Heart left ventricle (tissue), 13 donors: ENCODE results near the gene PHC3.

ENCODE experiments used
- POLR2A ChIP-seq, 2 donors: fragments of 450-650 bp; IDR thresholded peaks; one replicate each; pipeline ENCODE4 v1.6.1; 2017; ENCODE audit warnings: antibody characterized with exemption in 2 of 2, mild to moderate bottlenecking in 2 of 2, moderate library complexity in 2 of 2
- TF ChIP-seq, protein P1 (sequence below), 12 donors: fragments of 200-600 bp; sonication (generic) in 4 of 12; IDR thresholded peaks; one replicate each; pipeline versions ENCODE4 v1.5.0 to v1.8.0; 2018 to 2022; ENCODE audit warnings: antibody characterized with exemption in 12 of 12, mild to moderate bottlenecking in 5 of 12
- donor health status: ischemic (EF 13 %, LVEDD 7.1; RV severe dilation, severe dysfunction).
- donor health status: DM: no; HTN: yes; CAD: no.
- donor health status: DM: no; HTN: no; CAD: no.
- donor health status: ischemic (EF 25% LVEDD 6.9; RV normal size, moderate dysfunction).
- donor health status: ischemic (EF 25% LVEDD 5.7; RV mildly dilated, moderate dysfunction).
- donor health status: ischemic (EF 35%, LVEDD 5.7; RV mildly dilated, moderate dysfunction).
- donor health status: nonischemic (EF 11% LVEDD 7.7; RV severe dilation, severe dysfunction).
- donor health status: DM: yes; HTN: yes; CAD: no.
- donor health status: PGD.
- donor health status: ischemic (EF 29% LVEDD 5.4; RV normal size, mild dysfunction).
- donor health status: nonischemic (EF 23%, LVEDD 6.1; RV moderate dilation, normal function).

DNA sequence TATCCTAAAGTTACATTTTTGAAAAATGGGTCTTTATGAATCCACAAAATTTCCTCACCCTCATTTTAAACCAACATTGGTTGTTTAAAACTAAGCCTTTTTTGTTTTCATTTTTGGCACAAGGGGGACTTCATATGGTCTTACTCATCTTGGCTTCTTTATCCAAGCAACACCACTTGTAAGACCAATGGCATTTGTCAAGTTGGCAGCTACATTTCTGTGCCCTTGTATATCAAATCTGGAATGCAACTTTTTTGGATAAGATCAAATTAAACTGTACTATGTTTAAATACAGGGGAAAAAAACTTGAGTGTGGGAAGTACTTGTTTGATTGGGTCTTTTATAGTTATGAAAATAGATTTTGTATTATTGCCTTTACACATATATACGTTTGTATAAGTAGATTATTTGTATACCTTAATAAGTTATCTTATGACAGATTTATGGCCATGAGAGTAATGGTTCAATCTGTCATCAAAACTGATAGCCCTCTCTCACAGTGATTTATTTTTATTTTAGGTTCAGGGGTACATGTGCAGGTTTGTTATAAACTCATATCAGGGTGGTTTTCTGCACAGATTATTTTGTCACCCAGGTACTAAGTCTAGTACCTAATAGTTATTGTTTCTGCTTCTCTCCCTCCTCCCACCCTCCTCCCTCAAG is 100.3 kb downstream of the PHC3 start:
- no peak for TF ChIP-seq POLR2A (IDR thresholded peaks at IDR 0.05)
- TF ChIP-seq, protein P1, sequence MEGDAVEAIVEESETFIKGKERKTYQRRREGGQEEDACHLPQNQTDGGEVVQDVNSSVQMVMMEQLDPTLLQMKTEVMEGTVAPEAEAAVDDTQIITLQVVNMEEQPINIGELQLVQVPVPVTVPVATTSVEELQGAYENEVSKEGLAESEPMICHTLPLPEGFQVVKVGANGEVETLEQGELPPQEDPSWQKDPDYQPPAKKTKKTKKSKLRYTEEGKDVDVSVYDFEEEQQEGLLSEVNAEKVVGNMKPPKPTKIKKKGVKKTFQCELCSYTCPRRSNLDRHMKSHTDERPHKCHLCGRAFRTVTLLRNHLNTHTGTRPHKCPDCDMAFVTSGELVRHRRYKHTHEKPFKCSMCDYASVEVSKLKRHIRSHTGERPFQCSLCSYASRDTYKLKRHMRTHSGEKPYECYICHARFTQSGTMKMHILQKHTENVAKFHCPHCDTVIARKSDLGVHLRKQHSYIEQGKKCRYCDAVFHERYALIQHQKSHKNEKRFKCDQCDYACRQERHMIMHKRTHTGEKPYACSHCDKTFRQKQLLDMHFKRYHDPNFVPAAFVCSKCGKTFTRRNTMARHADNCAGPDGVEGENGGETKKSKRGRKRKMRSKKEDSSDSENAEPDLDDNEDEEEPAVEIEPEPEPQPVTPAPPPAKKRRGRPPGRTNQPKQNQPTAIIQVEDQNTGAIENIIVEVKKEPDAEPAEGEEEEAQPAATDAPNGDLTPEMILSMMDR (IDR thresholded peaks at IDR 0.05): no peak
